ENCODE data around the gene HNRNPUL1.

HNRNPUL1 gene

DNA sequence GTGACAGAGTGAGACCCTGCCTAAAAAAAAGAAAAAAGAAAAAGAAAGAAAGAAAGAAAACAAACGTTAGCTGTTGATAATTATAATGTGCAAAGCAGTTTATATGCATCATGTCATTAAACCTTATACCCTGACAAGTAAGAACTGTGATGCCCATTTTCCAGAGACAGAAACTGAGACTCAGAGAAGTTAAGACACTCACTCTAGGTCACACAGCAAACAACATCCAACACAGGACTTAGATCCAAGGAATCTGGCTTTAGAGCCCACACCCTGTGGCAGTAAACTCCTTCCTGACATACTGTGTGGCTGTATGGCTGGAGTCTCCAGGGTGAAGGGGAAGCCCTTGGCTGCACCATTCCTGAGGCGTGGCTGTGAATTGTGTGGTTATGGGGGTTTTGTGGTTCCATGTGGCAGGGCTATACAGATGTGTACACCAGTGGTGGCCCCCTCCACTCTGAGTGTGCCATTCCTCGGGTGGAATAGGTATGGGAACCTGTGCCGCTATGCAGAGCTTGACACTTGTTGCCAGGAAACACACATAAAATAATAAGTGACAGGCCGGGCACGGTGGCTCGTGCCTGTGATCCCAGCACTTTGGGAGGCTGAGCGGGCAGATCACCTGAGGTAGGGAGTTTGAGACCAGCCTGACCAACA is 29.5 kb upstream of the HNRNPUL1 start:
- DNase-seq (ENCODE audit: low read depth in 2 of 2): no peak

DNA sequence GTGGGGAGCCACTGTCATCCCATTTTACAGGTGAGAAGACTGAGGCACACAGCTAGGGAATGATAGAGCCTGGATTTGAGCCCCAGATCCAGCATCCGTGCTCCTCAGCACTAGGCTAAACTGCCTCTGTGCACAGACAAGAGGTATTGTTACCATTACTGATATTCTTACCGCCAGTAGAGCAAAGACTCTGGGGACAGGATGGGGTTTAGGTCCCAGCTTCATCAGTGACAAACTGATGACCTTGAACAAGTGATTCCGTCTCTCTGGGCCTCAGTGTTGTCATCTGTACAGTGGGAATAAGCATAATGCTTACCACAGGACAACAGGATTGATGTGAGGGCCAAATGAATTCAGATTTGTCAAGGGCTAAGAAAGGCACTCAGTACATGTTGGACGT is 28.7 kb upstream of the HNRNPUL1 start:
- DNase-seq (ENCODE audit: low read depth in 2 of 2): no peak

DNA sequence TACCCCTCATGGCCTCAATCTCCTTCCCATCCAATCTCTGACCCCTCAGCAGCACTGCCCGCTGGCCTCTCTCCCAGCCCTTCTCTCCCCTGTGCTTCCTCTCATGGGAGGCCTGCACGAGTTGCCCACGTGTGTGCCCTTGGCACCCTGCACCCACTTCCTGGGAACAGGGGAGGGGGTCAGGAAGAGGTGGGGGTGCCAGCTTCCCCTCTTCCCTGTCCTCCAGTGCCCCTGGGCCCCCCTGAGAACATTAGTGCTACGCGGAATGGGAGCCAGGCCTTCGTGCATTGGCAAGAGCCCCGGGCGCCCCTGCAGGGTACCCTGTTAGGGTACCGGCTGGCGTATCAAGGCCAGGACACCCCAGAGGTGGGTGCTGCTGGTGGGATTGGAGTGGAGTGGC is 25.9 kb upstream of the HNRNPUL1 start:
- DNase-seq (ENCODE audit: low read depth in 2 of 2): no peak

DNA sequence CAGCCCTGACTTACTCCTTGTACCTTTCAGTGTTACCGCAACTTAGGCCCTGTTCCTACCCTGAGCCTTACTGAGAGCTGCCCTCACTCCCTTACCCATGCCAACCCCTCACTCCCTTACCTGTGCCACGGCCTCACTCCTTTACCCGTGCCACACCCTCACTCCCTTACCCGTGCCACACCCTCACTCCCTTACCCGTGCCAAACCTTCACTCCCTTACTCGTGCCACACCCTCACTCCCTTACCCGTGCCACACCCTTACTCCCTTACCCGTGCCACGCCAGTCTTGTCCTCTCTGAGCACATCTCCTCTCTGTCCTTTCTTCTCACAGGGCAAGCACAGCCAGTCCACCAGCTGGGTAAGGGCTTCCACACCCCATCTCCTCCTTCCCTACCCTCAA is 24.8 kb upstream of the HNRNPUL1 start:
- no peak for DNase-seq (ENCODE audit: low read depth in 2 of 2)

DNA sequence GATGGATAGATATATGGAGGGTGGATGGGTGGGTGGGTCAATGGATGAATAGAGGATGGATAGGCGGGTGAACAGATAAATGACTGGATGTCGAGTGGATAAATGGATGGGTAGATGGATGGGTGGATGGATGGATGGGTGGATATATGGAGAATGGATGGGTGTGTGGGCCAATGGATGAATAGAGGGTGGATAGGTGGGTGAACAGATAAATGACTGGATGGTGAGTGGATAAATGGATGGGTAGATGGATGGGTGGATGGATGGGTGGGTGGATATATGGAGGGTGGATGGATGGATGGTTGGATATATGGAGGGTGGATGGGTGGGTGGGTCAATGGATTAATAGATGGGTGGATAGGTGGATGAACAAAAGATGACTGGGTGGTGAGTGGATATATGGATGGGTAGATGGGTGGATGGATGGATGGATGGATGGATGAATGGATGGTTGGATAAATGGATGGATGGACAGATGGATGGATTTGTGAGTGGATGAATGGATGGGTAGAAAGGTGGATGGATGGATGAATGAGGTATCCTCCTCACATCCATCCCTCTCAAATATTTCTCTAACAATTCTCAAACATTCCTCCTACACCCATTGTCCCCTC is 24.1 kb upstream of the HNRNPUL1 start:
- no peak for DNase-seq (ENCODE audit: low read depth in 2 of 2)

DNA sequence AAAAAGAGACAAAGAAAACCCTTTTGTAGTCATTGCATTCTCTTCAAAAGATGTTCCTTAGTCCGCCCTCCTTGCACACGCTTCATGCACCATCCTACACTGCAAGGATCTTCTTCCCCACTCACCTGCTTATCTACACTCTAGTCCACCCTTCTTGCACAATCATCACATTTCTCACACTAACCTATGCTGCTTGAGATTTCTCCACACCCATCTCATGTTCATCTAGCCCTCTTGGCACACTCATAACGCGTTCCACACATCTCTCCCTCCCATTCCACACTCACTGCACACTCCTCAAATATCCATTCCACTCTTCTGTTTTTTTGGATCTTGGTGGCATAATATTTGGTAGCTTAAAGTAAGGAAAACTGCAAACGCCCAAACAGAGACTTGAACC is 22.3 kb upstream of the HNRNPUL1 start:
- no peak for DNase-seq (ENCODE audit: low read depth in 2 of 2)

DNA sequence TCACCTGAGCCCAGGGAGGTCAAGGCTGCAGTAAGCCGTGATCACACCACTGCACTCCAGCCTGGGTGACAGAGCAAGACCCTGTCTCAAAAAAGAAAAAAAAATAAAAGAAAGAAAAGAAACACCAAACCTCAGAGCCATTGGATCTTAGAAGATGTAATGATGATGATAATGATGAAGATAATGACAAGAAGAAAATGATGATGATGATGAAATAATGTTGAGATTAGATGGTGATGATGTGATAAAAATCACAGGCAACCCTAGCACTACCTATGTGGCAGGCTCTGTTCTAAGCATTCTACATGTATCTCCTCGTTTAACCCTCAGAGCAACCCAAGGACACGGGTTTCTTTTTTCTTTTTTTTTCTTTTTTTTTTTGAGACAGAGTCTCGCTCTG is 20.1 kb upstream of the HNRNPUL1 start:
- no peak for DNase-seq (ENCODE audit: low read depth in 2 of 2)

DNA sequence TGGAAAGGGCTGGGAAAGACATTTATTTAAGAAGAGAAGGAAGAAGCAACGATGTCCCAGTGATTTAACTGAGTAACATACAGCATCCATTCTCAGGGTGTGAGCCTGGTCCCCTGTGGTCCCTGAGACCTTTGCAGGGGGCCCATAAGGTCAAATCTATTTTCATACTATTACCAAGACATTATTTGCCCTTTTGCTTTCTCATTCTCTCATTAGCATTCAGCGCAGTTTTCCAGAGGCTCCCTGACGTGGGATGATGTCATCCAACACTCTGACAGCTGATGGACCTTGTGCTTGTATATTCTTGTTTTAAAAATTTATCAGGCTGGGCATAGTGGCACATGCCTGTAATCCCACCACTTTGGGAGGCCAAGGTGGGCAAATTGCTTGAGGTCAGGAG is 18.3 kb upstream of the HNRNPUL1 start:
- DNase-seq (ENCODE audit: low read depth in 2 of 2): no peak

DNA sequence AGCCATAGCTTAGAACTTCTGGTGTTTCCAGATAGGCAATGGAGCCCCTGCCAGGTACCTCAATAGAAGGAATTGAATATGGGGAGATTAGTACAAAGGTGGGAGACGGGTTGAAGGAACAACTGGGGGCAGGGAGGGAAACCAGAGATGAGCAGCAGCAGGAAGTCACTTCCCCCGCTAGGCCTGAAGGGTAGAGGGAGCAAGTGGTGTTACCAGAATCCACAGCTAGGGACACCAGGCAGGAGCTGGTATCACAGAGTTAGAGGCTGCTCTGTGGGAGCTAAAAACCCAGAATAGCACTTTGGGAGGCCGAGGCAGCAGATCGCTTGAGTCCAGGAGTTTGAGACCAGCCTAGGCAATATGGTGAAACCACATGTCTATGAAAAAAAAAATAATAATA is 15.3 kb upstream of the HNRNPUL1 start:
- DNase-seq (ENCODE audit: low read depth in 2 of 2): no peak

DNA sequence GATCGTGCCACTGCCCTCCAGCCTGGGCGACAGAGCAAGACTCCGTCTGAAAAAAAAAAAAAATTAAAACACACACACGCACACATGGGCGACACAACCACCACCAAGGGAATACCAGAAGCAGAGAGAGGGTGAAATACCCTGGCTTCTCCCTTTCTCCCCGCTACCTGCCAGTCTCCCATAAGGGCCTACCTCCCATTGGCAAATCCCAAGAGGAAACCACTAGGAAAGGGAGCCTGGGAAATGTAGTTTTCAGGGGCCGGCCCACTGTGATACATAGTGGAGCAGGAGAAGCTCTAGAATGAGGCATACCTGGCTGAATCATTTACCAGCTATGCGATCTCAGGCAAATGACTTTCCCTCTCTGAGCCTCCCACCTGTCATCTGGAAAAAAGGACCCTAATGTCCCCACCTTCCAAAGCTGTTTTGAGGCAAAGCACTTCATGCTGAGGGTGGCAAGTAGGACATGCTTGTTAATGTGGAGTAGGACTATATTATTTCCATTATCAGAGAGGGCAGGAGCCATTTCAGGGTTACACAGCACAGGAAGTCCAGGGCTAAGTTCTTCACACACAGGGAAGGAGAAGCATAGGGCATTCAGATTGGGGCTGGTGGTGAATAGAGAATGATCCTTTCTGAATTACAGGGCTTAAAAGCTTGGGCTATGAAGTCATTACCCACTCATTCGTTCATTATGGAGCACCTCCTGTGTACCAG is 14.3 kb upstream of the HNRNPUL1 start:
- no peak for DNase-seq (ENCODE audit: low read depth in 2 of 2)

DNA sequence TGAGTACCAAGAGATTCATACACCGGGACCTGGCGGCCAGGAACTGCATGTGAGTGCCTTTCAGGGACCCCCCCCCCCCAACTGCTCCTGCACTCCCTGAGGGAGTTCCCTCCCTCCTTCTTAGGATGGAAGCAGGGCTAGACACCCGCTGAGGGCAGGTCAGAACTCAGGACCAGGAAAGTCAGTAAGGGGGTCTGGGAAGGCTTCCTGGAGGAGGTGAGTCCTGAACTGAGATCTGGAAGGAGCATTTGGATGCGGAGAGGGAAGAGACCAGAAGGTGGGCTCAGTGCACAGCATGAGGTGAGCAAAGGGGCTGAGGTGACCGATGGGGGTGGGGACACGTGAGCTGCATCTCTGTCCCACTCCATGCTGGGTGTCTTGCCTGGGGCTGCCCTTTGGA is 10.5 kb upstream of the HNRNPUL1 start:
- DNase-seq (ENCODE audit: low read depth in 2 of 2): no peak

DNA sequence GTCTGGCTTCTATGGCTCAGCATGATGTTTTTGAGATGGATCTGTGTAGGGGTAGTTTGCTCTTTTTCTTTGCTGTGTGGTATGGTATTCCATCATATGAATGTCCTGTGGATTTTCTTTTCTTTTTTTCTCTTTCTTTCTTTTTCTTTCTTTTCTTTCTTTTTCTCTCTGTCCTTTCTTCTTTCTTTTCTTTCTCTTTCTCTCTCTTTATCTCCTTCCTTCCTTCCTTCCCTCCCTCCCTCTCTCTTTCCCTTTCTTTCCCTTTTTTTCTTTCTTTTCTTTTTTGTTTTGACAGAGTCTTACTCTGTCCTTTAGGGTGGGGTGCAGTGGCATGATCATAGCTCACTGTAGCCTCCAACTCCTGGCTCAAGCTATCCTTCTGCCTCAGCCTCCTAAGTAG is 9.0 kb upstream of the HNRNPUL1 start:
- DNase-seq (ENCODE audit: low read depth in 2 of 2): no peak

GRCh38 chr19:41261474-41262190 is 2.5 kb upstream of the HNRNPUL1 start:
- DNase-seq (ENCODE audit: low read depth in 2 of 2): no peak

- DNase-seq (ENCODE audit: low read depth in 2 of 2): peak; percentile 61 to 72
Measured at GRCh38 chr19:41263042-41263849, 926 bp upstream of the HNRNPUL1 start.

DNA sequence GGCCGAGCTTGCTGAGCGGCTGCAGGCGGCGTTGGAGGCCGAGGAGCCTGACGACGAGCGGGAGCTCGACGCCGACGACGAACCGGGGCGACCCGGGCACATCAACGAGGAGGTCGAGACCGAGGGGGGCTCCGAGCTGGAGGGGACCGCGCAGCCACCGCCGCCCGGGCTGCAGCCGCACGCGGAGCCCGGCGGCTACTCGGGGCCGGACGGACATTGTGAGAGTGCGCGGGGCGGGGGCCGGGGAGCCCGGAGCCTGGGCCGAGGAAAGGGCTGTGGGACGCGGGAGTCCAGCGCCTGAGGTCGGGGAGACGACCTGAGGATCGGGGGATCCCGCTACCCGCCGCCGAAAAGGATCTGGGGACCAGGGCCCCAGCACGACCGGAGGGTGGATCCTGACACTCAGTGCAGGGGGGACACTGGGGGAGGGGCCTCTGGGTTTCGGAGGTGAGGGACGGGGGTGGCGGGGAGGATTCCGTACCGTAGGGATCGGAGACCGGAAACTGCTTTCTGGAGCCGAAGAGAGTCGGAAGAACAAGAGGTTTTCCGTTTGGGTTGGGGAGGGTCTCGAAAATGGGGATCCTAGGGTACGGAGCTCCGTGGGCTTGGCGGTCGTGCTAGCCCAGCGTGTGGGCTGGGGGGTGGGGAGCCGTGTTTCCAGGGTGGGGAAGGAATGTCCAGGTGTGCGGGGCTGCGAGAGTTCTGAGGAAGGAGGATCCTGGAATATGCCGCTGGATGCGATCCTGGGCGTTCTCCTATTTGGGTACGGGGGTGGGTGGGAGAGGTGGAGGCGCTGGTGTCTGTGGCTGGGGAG is 616 bp downstream of the HNRNPUL1 start:
- peak; percentile 56 to 67 for DNase-seq (ENCODE audit: low read depth in 2 of 2)

DNA sequence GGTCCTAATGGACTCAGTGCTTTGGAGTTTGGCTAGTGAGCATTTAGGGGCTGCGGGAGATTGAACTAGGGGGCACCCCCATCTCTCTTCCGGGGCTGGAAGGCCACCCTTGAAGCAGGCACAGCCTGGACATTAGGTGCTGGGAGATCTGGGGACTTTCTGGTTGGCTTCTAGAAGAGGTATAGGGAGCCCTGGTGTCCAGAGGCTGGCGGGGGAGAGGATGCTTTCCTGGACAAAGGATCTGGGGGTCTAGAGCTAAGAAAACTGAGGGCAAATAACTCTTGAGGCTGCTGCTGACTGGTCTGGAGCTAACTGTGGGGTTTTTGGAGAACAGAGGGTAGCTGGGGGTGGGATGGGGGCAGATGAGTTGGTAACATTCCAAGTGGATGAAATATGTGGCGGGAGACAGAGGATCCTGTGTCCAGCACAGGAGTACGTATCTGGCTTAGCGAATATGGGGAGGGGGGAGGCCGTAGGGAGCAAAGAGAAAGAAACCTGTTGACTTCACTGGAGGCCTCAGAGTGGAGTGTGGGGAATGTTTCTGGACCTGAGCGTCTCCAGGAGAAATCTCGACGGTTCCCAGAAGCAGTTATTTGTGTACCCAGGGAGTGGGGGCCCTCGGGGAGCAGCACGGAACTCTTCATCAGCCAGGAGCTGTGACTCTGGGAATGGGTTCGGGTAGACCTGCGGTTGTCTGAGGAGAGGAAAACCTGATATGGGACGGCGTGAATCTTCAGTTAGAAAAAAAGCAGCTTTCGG is 1.4 kb downstream of the HNRNPUL1 start:
- no peak for DNase-seq (ENCODE audit: low read depth in 2 of 2)

GRCh38 chr19:41269055-41269454 is 4.9 kb downstream of the HNRNPUL1 start:
- DNase-seq (ENCODE audit: low read depth in 2 of 2): no peak

DNA sequence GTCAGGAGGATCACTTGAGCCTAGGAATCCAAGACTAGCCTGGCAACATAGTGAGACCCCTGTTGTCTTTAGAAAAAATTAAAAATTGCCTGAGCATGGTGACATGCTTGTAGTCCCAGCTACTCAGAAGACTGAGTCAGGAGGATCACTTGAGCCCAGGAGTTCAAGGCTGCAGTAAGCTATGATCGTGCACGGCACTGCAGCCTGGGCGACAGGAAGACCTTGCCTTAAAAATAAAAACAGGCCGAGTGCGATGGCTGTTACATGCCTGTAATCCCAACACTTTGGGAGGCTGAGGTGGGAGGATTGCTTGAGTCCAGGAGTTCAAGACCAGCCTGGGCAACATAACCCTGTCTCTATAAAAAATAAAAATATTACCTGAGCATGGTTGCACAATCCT is 5.4 kb downstream of the HNRNPUL1 start:
- DNase-seq (ENCODE audit: low read depth in 2 of 2): no peak

DNA sequence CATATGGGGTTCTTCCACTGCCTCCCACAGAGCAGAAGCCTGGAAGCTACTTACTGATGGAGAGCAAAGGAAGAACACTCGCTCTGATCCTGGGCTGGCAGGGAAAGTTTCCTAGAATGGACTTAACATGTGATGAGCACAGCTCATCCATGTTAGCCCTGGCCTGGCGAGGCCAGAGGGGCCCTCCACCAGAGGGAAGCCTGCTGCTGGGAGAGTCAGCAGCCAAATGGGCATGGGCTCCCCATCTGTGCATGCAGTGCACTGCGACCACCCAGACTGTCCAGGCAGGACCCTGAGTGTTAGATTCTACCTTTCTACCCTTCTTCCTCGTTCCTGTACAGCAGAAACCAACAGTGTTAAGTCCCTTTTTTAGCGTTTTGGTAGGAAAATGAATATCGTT is 8.9 kb downstream of the HNRNPUL1 start:
- no peak for DNase-seq (ENCODE audit: low read depth in 2 of 2)

- DNase-seq (ENCODE audit: low read depth in 2 of 2): no peak
Measured at GRCh38 chr19:41274802-41275201, 10.6 kb downstream of the HNRNPUL1 start.

All from activated CD4-positive, alpha-beta T cell treated with anti-CD3 and anti-CD28 coated beads for 24 hours (primary cell).